Vagina (tissue), 2 donors: ENCODE data around the gene ITPK1. TPM values are rescaled to one million over a fixed set of nuclear protein-coding genes. Genes with fewer than 3 reads are reported as not detected.
A peak's percentile ranks its signal among the peaks of the same experiment; 100 is the strongest.

Source experiments
- DNase-seq, 2 donors: peaks; one replicate each; pipeline ENCODE4 v3.0.0-alpha.2; 2017; ENCODE audit errors: extremely low spot score in 2 of 2
- H3K27ac ChIP-seq: fragments of 200-600 bp; sonication (generic); one replicate; pipeline ENCODE4 v1.5.1; 2019
- H3K27me3 ChIP-seq: fragments of 200-600 bp; sonication (generic); one replicate; pipeline ENCODE4 v1.5.1; 2019
- H3K36me3 ChIP-seq, 2 donors: fragments of 200-600 bp; sonication (generic); one replicate each; pipeline ENCODE4 v1.5.1; 2017 to 2019
- H3K4me1 ChIP-seq: fragments of 200-600 bp; sonication (generic); one replicate; pipeline ENCODE4 v1.5.1; 2019
- H3K4me3 ChIP-seq, 2 donors: fragments of 200-600 bp; sonication (generic); 1 replicate in 1 of 2; 2 replicates in 1 of 2; pipeline ENCODE4 v1.5.1; 2016 to 2019
- H3K9me3 ChIP-seq: fragments of 200-600 bp; sonication (generic); one replicate; pipeline ENCODE4 v1.5.1; 2019
- CTCF ChIP-seq, 3 experiments: fragments of 450-650 bp in 2 of 3; fragments of 200-600 bp in 1 of 3; sonication (generic) in 1 of 3; IDR thresholded peaks; one replicate each; pipeline ENCODE4 v1.5.1; 2017 to 2019; ENCODE audit warnings: antibody characterized with exemption in 3 of 3, mild to moderate bottlenecking in 2 of 3, moderate library complexity in 2 of 3
- POLR2A ChIP-seq, 2 donors: fragments of 450-650 bp; IDR thresholded peaks; one replicate each; pipeline ENCODE4 v1.6.1; 2017; ENCODE audit warnings: antibody characterized with exemption in 2 of 2, mild to moderate bottlenecking in 2 of 2, moderate library complexity in 2 of 2
- POLR2AphosphoS5 ChIP-seq, 2 donors: sonication (generic); formaldehyde crosslinking; IDR thresholded peaks; one replicate each; pipeline ENCODE4 v1.9.0; 2017; ENCODE audit warnings: antibody characterized with exemption in 2 of 2, mild to moderate bottlenecking in 2 of 2, low read depth in 1 of 2; ENCODE audit not compliant: insufficient read depth in 1 of 2
- intact Hi-C: fragments of 100-400 bp; cut with DNase I; formaldehyde crosslinking; loops from one replicate; pipeline ENCODE4 v1.15.1; 2023
- total RNA-seq: library from RNA; depleted of rRNA; stranded (reverse); fragments of >200 nt; gene quantifications from one replicate; pipeline ENCODE4 v1.2.3, GENCODE V29; 2016

Gene ITPK1
- total RNA-seq, 1 donor from 2014 or later = 49.6 TPM

DNA sequence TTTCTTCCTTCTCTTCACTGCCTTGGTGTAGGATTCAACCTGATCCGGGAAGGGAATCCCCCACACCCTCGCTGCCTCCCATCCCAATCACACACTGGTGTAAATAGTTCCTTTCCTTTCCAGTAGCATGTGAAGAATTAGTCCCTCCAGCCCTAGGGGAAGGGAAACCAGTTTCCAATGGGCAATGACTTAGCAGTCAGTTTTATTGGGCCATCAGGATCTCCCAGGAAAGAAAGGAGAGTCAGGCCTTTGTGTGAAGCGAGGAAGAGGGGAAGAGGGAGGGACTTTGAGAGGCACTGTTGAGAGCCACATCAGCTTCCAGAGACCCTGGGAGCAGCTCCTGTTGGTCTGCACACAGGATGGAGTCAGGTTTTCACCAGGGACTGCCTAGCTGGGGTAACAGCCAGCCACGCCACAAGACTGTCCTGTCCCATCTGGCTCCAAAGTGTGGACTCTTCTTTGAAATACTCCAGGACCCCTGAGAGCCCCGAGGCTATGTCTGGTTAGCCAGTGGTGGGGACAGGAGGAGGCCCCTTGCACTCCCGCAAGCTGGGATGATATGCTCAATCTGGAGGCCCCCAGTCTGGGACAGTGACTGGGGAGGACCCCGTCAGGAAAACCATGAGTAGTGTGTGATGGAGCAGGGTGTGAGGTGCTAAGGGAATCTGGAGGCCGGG lies 41.1 kb upstream of the ITPK1 start:
- Histone ChIP-seq H3K27me3 (no peaks in the 10 kb centered on the region), H3K4me3 (no peak overlapping the region), H3K27ac (no peak overlapping the region), H3K36me3 (no peaks in the 10 kb centered on the region), H3K4me1 (no peaks in the 10 kb centered on the region), H3K9me3 (no peaks in the 10 kb centered on the region)
- intact Hi-C loops = no loop called here
- DNase-seq = no peak
- TF ChIP-seq POLR2A (IDR thresholded peaks at IDR 0.05) (no peak), CTCF (IDR thresholded peaks at IDR 0.05) (no peak), POLR2AphosphoS5 (IDR thresholded peaks at IDR 0.05; ENCODE audit: insufficient read depth in 1 of 2, low read depth in 1 of 2) (no peak)

DNA sequence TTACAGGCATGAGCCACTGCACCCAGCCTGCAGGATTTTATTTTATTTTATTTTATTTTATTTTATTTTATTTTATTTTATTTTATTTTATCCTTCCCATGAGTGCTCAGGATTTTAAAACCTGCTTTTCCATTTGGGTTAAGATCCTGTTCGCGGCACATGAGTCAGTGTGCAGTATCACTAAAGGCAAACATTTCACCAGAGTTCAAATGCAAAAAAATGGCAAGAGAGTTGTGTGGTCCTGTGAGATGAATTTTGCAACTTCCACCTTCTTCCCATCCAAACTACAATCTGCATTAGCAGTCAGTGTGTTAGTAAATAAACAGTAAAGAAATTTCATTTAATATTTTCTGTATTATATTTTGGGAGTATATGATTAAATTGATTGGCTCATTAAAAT lies 39.9 kb upstream of the ITPK1 start:
- Histone ChIP-seq H3K4me1 (peaks cover 6% of the 10 kb centered on the region), H3K36me3 (no peaks in the 10 kb centered on the region), H3K27ac (no peak overlapping the region), H3K9me3 (no peaks in the 10 kb centered on the region), H3K4me3 (no peak overlapping the region), H3K27me3 (no peaks in the 10 kb centered on the region)
- intact Hi-C loops = no loop called here
- DNase-seq = no peak
- no peak for TF ChIP-seq POLR2A (IDR thresholded peaks at IDR 0.05)
- no peak for TF ChIP-seq CTCF (IDR thresholded peaks at IDR 0.05)
- no peak for TF ChIP-seq POLR2AphosphoS5 (IDR thresholded peaks at IDR 0.05; ENCODE audit: insufficient read depth in 1 of 2, low read depth in 1 of 2)

DNA sequence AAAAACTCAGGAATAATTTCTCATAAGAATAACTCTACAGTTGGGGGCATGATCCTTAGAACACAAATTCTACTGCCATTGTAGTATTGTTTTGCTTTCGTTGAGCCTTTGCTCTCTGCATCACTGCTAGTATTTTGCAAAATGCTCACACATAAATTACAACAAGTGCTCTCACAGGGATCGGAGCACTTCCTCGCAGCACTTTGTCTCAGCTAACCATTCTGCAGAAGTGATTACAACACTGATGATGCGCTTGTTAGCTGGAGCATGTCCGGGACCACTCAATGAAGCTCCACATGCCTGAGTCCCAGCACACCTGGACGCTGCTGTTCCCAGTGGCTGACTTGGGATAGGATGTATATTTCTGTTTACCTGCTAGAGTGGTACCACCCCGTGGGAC lies 37.4 kb upstream of the ITPK1 start:
- intact Hi-C loops = no loop called here

DNA sequence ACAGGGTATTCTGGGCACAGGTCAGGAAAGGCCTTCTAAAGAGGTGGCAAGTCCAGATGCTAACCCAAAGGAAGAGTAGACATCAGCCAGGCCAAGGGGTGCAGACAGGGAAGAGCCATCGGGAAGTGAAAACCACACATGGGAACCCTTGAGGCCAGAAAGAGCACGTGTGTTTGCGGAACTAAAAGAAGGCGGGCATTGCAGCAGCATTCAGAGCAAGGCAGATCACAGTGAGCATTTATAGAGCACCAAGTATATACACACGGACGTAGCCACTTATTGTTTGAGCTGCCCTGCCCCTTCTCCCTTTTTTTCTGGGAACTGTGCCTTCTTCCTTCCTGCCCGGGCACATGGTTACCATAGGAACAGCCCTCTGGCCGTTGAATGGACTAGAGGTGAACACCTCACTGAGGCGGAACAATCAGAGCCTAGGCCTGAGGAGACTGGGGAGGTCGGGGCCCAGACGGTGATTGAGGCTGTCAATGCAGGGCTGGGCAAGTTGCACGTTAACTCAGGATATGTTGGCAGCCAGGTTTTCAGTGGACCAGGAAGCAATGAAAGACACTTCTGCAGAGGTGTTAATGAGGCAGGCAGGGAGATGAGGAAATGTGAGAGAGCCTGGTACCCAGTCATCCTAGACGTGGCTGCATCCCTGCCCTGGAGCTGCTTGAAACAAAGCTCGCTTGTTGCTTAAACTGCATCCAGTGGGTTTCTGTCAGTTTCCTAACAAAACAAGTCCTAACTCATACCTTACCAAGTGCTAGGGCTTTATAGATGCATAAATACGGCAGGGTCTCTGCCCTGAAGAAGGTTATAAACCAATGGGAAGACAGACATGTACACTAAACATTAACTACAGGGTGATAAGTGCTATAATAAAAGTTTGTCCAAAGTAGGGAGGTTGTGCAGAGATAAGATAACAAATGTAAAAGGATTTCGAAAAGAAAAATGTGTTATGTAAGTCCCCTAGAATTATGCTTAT lies 34.8 kb upstream of the ITPK1 start:
- Histone ChIP-seq H3K27ac (peak overlapping the region; percentile 63), H3K4me1 (peaks cover 10% of the 10 kb centered on the region), H3K27me3 (no peaks in the 10 kb centered on the region), H3K9me3 (no peaks in the 10 kb centered on the region), H3K4me3 (peak overlapping the region in 1 of 2 donors; percentile 0), H3K36me3 (no peaks in the 10 kb centered on the region)
- no peak for DNase-seq
- no peak for TF ChIP-seq POLR2A (IDR thresholded peaks at IDR 0.05)
- TF ChIP-seq POLR2AphosphoS5 (IDR thresholded peaks at IDR 0.05; ENCODE audit: insufficient read depth in 1 of 2, low read depth in 1 of 2) = no peak
- no peak for TF ChIP-seq CTCF (IDR thresholded peaks at IDR 0.05)
- intact Hi-C loops = no loop called here

More for the DNA sequence above, 37.4 kb upstream of the ITPK1 start:
- H3K27ac ChIP-seq = no peak overlapping the region
- H3K9me3 ChIP-seq = no peaks in the 10 kb centered on the region
- H3K4me3 ChIP-seq = no peak overlapping the region
- no peaks in the 10 kb centered on the region for H3K36me3 ChIP-seq
- TF ChIP-seq POLR2A (IDR thresholded peaks at IDR 0.05) (no peak), CTCF (IDR thresholded peaks at IDR 0.05) (no peak), POLR2AphosphoS5 (IDR thresholded peaks at IDR 0.05; ENCODE audit: insufficient read depth in 1 of 2, low read depth in 1 of 2) (no peak)
- DNase-seq = no peak
- H3K27me3 ChIP-seq = no peaks in the 10 kb centered on the region
- H3K4me1 ChIP-seq = peaks cover 10% of the 10 kb centered on the region
